ENCODE measurements around the gene AHCTF1.
A peak's percentile ranks its signal among the peaks of the same experiment; 100 is the strongest.
"Not testable (repeated sequence)": the region's sequence is repeated elsewhere in the genome, so short reads cannot be mapped to it uniquely, and the experiment has no call there.

The AHCTF1 gene

GRCh38 chr1:246820666-246821065 is 111.1 kb downstream of the AHCTF1 start:
- peak overlapping the region in 1 of 2 donors; percentile 26 for H3K4me3 Mint-ChIP-seq
- DNase-seq: no peak
- peaks cover 11% of the 10 kb centered on the region for H3K36me3 Mint-ChIP-seq (ENCODE audit: insufficient read depth)
- H3K27me3 Mint-ChIP-seq: peaks cover 0 to 8% of the 10 kb centered on the region in 2 donors
- no peak for ATAC-seq (replicated peaks)
- peaks cover 6 to 17% of the 10 kb centered on the region in 2 donors for H3K4me1 Mint-ChIP-seq (ENCODE audit: low read depth in 2 of 2)
- H3K27ac Mint-ChIP-seq: no peak overlapping the region
- H3K9me3 Mint-ChIP-seq: peaks cover 0 to 11% of the 10 kb centered on the region in 2 donors

- DNase-seq; H3K4me3 Mint-ChIP-seq; ATAC-seq (replicated peaks): not testable (repeated sequence)
- peaks cover 25 to 32% of the 10 kb centered on the region in 2 donors for H3K27me3 Mint-ChIP-seq
- H3K36me3 Mint-ChIP-seq (ENCODE audit: insufficient read depth): peaks cover 11% of the 10 kb centered on the region
- H3K27ac Mint-ChIP-seq: peak overlapping the region in 1 of 2 donors; percentile 56
- H3K9me3 Mint-ChIP-seq: peaks cover 0 to 11% of the 10 kb centered on the region in 2 donors
- H3K4me1 Mint-ChIP-seq (ENCODE audit: low read depth in 2 of 2): peaks cover 6 to 17% of the 10 kb centered on the region in 2 donors
These were observed 114.0 kb downstream of the AHCTF1 start for GRCh38 chr1:246817778-246818177.

GRCh38 chr1:246815693-246816270 is 116.0 kb downstream of the AHCTF1 start:
- Mint-ChIP-seq H3K9me3 (peaks cover 0 to 11% of the 10 kb centered on the region in 2 donors), H3K4me3 (no peak overlapping the region), H3K27me3 (peaks cover 31 to 44% of the 10 kb centered on the region in 2 donors), H3K27ac (no peak overlapping the region), H3K36me3 (ENCODE audit: insufficient read depth) (peaks cover 7% of the 10 kb centered on the region), H3K4me1 (ENCODE audit: low read depth in 2 of 2) (peaks cover 0 to 6% of the 10 kb centered on the region in 2 donors)
- ATAC-seq (replicated peaks): no peak
- DNase-seq: no peak

DNA sequence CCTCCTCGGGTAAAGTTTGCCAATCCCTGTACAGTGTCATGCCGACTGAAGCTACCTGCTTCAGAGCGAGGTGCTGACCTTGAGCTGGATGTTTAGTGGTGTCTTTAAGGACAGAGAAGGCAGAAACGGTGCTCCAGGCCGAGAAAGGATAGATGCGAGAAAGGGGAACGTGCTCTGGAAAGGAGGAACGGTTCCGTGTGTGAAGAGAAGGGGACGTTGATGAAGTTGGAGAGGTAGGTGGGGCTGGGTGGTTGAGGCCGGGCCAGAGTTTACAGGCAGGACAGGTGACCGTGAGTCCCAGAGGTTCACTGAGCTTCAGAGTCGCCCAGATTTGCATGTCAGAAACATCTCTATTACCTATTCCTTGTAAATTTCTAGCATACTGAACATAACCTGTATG is 116.9 kb downstream of the AHCTF1 start:
- DNase-seq: no peak
- no peak overlapping the region for H3K4me3 Mint-ChIP-seq
- no peak overlapping the region for H3K27ac Mint-ChIP-seq
- peaks cover 7% of the 10 kb centered on the region for H3K36me3 Mint-ChIP-seq (ENCODE audit: insufficient read depth)
- H3K9me3 Mint-ChIP-seq: peaks cover 0 to 11% of the 10 kb centered on the region in 2 donors
- no peak for ATAC-seq (replicated peaks)
- H3K27me3 Mint-ChIP-seq: peaks cover 31 to 40% of the 10 kb centered on the region in 2 donors
- H3K4me1 Mint-ChIP-seq (ENCODE audit: low read depth in 2 of 2): peaks cover 0 to 2% of the 10 kb centered on the region in 2 donors

GRCh38 chr1:246813325-246813724 is 118.4 kb downstream of the AHCTF1 start:
- H3K4me3 Mint-ChIP-seq; H3K4me1 Mint-ChIP-seq (ENCODE audit: low read depth in 2 of 2); ATAC-seq (replicated peaks); H3K27ac Mint-ChIP-seq; H3K36me3 Mint-ChIP-seq (ENCODE audit: insufficient read depth); DNase-seq: not testable (repeated sequence)
- peaks cover 0 to 11% of the 10 kb centered on the region in 2 donors for H3K9me3 Mint-ChIP-seq
- H3K27me3 Mint-ChIP-seq: peaks cover 31 to 48% of the 10 kb centered on the region in 2 donors

DNA sequence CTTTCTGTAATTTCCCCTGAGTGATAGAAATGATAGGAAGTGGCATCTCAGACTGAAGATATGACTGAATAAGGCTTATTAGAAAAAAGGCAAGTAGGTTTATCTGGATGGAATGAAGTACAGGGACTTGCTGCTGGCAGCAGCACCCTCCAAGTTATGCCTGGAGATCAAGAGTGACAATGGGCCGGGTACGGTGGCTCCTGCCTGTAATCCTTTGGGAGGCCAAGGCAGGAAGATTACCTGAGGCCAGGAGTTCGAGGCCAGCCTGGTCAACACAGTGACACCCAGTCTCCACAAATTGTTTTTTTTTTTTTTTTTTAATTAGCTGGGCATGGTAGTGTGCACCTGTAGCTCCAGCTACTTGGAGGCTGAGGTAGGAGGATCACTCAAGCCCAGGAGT is 119.8 kb downstream of the AHCTF1 start:
- Mint-ChIP-seq H3K4me3 (no peak overlapping the region), H3K27ac (no peak overlapping the region), H3K4me1 (ENCODE audit: low read depth in 2 of 2) (no peaks in the 10 kb centered on the region), H3K27me3 (peaks cover 31 to 61% of the 10 kb centered on the region in 2 donors), H3K9me3 (peaks cover 0 to 3% of the 10 kb centered on the region in 2 donors), H3K36me3 (ENCODE audit: insufficient read depth) (no peaks in the 10 kb centered on the region)
- no peak for DNase-seq
- no peak for ATAC-seq (replicated peaks)

DNA sequence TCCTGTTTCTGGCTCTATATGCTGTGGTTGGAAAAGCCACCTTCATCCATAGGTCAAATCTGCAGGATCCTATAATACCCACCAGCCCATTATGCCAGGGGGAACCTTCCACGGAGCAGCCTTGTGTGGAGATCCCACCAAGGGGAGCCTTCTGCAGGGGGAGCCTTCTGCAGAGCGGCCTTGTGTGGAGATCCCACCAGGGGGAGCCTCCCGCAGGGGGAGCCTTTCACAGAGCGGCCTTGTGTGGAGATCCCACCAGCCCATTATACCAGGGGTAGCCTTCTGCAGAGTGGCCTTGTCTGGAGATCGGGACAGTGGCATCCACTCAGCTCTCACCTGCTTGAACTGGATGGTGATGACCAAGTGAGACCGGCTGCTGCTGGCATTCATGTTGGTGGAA is 122.3 kb downstream of the AHCTF1 start:
- DNase-seq: no peak
- Mint-ChIP-seq H3K9me3 (no peaks in the 10 kb centered on the region), H3K36me3 (ENCODE audit: insufficient read depth) (no peaks in the 10 kb centered on the region), H3K4me3 (no peak overlapping the region), H3K27ac (no peak overlapping the region), H3K4me1 (ENCODE audit: low read depth in 2 of 2) (no peaks in the 10 kb centered on the region), H3K27me3 (peaks cover 21 to 53% of the 10 kb centered on the region in 2 donors)
- ATAC-seq (replicated peaks): no peak

- no peak for ATAC-seq (replicated peaks)
- H3K27ac Mint-ChIP-seq: no peak overlapping the region
- peaks cover 5 to 22% of the 10 kb centered on the region in 2 donors for H3K27me3 Mint-ChIP-seq
- H3K36me3 Mint-ChIP-seq (ENCODE audit: insufficient read depth): no peaks in the 10 kb centered on the region
- no peaks in the 10 kb centered on the region for H3K4me1 Mint-ChIP-seq (ENCODE audit: low read depth in 2 of 2)
- H3K4me3 Mint-ChIP-seq: no peak overlapping the region
- no peaks in the 10 kb centered on the region for H3K9me3 Mint-ChIP-seq
- no peak for DNase-seq
These were observed 126.5 kb downstream of the AHCTF1 start for GRCh38 chr1:246805135-246805716.

GRCh38 chr1:246803883-246804282 is 127.9 kb downstream of the AHCTF1 start:
- ATAC-seq (replicated peaks) (no peak), DNase-seq (no peak)
- Mint-ChIP-seq H3K4me3 (no peak overlapping the region), H3K36me3 (ENCODE audit: insufficient read depth) (no peaks in the 10 kb centered on the region), H3K9me3 (no peaks in the 10 kb centered on the region), H3K27me3 (peaks cover 12 to 29% of the 10 kb centered on the region in 2 donors), H3K27ac (no peak overlapping the region), H3K4me1 (ENCODE audit: low read depth in 2 of 2) (no peaks in the 10 kb centered on the region)

GRCh38 chr1:246803373-246803772 is 128.4 kb downstream of the AHCTF1 start:
- Mint-ChIP-seq H3K4me1 (ENCODE audit: low read depth in 2 of 2) (no peaks in the 10 kb centered on the region), H3K27ac (no peak overlapping the region), H3K9me3 (no peaks in the 10 kb centered on the region), H3K36me3 (ENCODE audit: insufficient read depth) (no peaks in the 10 kb centered on the region), H3K4me3 (no peak overlapping the region), H3K27me3 (peaks cover 15 to 29% of the 10 kb centered on the region in 2 donors)
- DNase-seq (no peak), ATAC-seq (replicated peaks) (no peak)

DNA sequence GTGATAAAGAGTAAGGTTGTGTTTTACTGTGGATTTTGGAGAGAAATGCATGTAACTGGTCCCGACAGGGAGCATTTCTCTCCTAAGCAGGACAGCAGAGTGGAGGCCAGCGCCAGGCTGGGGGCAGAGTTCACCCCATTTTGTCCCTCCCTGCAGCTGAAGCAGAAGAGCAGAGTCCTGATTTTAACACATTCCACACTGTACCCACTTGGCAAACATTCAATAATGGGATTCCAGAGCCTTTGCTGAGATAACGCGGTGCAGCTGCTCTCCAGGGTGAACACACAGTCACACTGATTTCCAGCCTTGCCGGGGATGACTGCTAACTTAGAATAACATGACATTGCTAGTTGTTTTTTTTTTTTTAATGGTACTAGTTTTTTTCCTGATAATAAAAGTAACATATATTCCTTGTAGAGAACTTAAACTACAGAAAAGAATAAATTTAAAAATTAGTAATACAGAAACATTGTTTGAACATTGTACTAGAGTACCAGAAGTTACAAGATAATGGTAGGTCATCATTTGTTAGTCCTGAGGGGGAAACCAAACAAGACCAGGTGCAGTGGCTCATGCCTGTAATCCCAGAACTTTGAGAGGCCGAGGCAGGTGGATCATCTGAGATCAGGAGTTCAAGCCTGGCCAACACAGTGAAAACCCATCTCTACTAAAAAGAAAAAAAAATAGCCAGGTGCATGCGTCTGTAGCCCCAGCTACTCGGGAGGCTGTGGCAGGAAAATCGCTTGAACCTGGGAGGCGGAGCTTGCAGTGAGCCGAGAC is 130.3 kb downstream of the AHCTF1 start:
- H3K4me3 Mint-ChIP-seq: no peak overlapping the region
- no peak overlapping the region for H3K27ac Mint-ChIP-seq
- H3K27me3 Mint-ChIP-seq: peaks cover 15 to 24% of the 10 kb centered on the region in 2 donors
- H3K9me3 Mint-ChIP-seq: no peaks in the 10 kb centered on the region
- H3K36me3 Mint-ChIP-seq (ENCODE audit: insufficient read depth): no peaks in the 10 kb centered on the region
- DNase-seq: no peak
- ATAC-seq (replicated peaks): no peak
- no peaks in the 10 kb centered on the region for H3K4me1 Mint-ChIP-seq (ENCODE audit: low read depth in 2 of 2)

GRCh38 chr1:246800756-246801155 is 131.0 kb downstream of the AHCTF1 start:
- no peaks in the 10 kb centered on the region for H3K9me3 Mint-ChIP-seq
- no peaks in the 10 kb centered on the region for H3K36me3 Mint-ChIP-seq (ENCODE audit: insufficient read depth)
- peaks cover 15 to 24% of the 10 kb centered on the region in 2 donors for H3K27me3 Mint-ChIP-seq

DNA sequence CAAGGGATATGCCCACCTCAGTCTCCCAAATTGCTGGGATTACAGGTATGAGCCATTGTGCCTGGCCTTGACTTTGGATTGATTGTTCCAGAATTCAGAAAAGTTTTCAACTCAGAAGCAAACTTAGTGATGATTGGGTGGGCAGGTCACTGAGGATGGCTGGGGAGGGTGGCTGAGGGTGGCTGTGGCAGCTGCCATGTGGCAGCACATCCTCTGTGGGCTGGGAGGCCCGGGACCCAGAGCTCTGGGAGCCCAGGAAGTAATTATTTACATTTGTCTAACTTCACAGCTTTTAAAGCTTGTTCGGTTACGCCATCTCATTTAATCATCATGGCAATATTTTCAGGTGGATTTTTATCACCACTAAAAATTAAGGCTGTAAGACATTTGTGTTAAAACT is 131.4 kb downstream of the AHCTF1 start:
- H3K27ac Mint-ChIP-seq: no peak overlapping the region
- H3K4me1 Mint-ChIP-seq (ENCODE audit: low read depth in 2 of 2): no peaks in the 10 kb centered on the region
- H3K9me3 Mint-ChIP-seq: no peaks in the 10 kb centered on the region
- H3K36me3 Mint-ChIP-seq (ENCODE audit: insufficient read depth): no peaks in the 10 kb centered on the region
- ATAC-seq (replicated peaks) (no peak), DNase-seq (no peak)
- H3K4me3 Mint-ChIP-seq: no peak overlapping the region
- peaks cover 15 to 24% of the 10 kb centered on the region in 2 donors for H3K27me3 Mint-ChIP-seq

More at GRCh38 chr1:246800756-246801155, 131.0 kb downstream of the AHCTF1 start:
- ATAC-seq (replicated peaks) (no peak), DNase-seq (no peak)
- Mint-ChIP-seq H3K4me1 (ENCODE audit: low read depth in 2 of 2) (no peaks in the 10 kb centered on the region), H3K27ac (no peak overlapping the region), H3K4me3 (no peak overlapping the region)

All from effector memory CD8-positive, alpha-beta T cell (primary cell).